Sciatic nerve (tissue), 2 donors: ENCODE measurements around the gene HOXA10. TPM values are rescaled to one million over a fixed set of nuclear protein-coding genes. Genes with fewer than 3 reads are reported as not detected.
A peak's percentile ranks its signal among the peaks of the same experiment; 100 is the strongest.

Experiments used
- ATAC-seq: fragments of 200-7000 bp; cut with Tn5 transposase; one replicate; pipeline ENCODE4 v1.9.1; 2020; ENCODE audit warnings: mild to moderate bottlenecking, moderate library complexity
- DNase-seq: peaks from one replicate; pipeline ENCODE4 v3.0.0-alpha.2; 2020; ENCODE audit warnings: low spot score
- intact Hi-C: fragments of 100-400 bp; cut with DNase I; formaldehyde crosslinking; loops from one replicate; pipeline ENCODE4 v1.14.2; 2022
- total RNA-seq: library from RNA; stranded (reverse); fragmentation: NEBNext Ultra II Directional; extraction: Animal tissue kit (Norgen Biotek cat#: 25700); gene quantifications from one replicate; pipeline ENCODE4 v1.2.1, GENCODE V29; 2021
- donor health status: DM: no; HTN: no; CAD: no.
- donor health status: DM: no; HTN: no; CAD: no.

HOXA10 gene
- total RNA-seq, 1 donor from 2014 or later, result 11.2 TPM

DNA sequence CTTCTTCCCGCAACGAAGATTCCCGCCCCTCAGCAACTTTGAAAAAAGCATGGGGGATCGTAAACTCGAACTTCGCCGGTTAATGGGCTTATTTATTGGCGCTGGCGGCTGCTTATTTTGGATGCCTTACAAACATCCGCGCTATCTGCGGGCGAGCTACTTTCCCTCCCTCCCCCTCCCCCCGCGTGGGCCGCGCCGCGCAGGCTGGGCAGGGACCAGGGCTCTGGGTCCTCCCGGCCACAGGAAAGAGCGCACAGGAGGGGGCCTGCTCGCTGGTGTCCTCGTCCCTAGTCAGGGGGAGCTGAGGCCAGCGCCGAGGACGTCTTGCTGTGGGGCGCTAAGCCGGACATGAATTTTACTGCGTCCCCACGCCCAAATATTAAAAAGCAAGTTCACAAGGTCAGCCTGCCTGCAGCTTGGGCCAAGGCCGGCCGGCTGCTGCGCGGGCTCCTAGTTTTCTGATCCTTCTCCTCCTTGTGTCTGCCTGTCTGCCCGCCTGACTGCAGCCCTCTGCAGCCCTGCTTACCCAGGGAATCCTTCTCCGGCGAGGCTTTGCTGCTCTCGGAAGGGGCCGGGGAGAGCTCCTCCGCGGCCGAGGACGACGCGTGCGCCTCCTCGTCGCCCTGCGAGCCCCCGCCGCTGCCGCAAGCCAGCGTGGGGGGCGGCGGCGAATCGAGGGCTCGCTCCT is 1.2 kb downstream of the HOXA10 start:
- peak; percentile 91 for DNase-seq
- ATAC-seq, result peak; percentile 78
- intact Hi-C loops, result no loop called here

DNA sequence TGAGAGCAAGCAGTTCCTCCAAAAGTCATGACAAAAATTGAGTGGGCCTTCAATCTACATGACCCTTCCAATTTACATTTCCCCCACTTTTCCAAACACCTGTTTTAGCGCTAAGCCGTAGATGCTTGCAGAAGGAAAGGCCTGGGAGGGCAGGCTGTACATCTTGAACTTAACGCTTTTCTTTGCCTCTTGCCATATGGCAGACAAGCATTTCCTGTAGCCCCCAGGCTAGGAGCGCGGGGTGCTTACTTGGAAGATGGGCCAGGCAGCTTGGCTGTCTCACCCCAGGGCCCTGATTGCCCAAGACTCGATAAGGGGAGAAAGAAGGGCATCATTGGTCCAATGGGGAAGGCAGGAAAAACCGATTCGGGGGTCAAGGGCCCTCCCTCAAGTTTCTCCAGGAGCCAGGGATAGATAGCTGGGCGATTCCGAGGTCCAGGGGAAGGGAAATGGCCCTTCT is 1.8 kb downstream of the HOXA10 start:
- intact Hi-C loops, result no loop called here
- ATAC-seq, result peak; percentile 0
- DNase-seq, result peak; percentile 59

DNA sequence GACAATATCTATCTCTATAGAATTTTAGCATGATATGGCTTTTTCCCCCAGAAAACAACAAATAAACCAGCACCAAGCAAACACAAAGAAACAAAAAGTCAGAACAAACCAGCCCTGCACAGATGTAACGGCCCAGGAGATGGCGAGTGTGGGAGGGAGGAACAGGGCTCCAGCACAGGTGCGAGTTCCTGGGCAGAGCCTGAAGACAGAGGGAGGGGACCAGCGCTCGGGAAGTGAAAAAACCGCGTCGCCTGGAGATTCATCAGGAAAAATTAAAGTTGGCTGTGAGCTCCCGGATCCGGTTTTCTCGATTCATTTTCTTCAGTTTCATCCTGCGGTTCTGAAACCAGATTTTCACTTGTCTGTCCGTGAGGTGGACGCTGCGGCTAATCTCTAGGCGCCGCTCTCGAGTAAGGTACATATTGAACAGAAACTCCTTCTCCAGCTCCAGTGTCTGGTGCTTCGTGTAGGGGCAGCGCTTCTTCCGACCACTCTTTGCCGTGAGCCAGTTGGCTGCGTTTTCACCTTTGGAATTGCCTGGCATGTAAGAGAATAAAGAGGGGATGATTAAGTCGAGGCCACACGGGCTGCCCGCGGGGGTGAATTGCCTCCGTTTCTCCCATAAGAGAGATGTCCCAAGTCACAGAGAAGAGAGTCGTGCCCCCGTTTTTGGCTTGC is 2.3 kb downstream of the HOXA10 start:
- intact Hi-C loops, result no loop called here
- DNase-seq (peak; percentile 59), ATAC-seq (no peak)

DNA sequence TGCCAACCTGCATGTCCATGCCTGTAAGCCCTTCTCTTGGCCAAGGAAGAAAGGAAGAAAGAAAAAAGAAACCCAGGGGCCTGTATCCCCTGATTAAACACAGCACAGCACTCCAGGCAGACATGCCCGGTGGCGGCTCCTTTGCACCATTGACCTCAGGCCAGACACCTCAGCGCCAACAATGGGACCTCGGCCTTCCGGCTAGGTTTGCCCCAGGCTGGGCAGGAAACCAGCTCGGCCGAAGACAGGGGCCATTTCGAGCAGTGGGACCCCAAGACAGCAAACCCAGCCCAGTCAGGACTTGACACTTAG is 2.8 kb downstream of the HOXA10 start:
- intact Hi-C loops, result no loop called here
- ATAC-seq (no peak), DNase-seq (peak; percentile 59)

DNA sequence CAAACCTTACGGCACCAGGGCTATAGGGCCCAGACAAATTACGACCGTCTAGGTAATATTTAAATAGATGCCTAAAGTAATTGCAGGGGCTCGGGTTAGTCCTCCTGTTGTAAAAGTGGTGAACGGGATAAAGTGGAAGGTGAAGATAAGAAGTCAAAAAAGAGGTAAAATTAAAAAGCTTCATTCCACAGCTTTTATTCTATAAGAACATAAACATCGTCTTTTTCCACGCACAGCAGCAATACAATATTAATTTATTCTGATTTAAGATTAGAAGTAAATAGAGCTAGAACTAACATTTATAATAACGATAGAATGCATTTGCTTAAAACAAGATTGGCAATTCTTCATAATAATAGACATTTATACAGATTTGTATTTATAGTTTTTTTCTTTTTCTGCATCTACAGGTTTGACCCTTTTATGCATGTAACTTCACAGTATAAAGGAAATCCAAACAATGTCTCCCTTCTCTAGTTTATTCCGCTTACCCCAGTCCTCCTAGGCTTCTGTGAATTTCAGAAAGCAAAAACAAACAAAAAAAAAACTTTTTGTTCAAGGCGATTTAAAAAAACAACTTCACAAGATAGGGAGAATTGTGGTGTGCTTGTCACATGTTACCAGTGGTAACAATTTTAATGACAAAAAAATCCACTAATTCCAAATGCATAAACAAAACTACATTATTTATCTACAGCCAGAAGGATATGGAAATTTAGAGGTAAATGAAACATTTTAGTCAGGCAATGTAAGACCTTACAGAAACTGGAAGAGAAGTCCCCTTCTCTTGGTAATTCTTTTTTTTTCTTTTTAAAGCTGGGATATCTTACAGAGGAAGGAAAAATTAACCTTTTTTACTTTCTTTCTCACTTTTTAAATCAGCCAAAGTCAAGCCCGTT is 3.4 kb downstream of the HOXA10 start:
- ATAC-seq (no peak), DNase-seq (no peak)
- intact Hi-C loops, result no loop called here

DNA sequence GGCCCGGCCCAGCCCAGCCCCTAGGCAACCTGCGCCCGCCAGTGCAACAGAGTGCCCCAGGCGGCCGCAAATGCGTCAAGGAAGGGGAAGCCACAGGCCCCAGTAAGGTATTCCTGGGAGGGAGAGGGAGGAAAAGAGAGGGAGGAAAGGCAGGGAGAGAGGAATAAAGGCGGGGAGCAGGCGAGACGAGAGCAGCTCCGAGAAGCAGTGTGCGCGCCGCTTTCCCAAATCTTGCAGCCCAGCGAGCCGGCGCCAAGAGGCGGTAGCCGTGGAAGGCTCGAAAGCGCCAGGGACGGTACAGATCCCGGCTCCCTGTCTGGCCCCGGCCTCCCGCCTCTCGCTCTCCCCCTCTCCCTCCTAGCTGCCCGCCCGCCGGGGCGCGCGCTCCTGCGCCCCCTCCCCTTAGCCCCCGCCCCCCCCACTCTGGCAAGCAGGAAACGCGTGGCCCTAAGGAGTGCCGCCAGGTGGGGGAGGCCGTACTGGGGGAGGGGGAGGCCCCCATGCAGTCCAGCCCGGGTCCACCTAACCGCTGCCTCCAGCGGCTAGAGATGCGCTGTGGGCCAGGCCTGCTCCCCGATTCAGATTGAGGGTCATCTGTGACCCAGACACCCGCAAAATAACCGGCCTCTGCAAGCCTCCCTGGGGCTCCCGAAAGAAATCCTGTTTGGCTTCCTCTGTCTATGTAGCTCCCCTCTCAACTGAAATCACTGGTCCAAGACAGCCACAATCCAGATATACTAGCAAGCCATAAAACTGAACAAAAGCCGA is 4.3 kb downstream of the HOXA10 start:
- intact Hi-C loops, result no loop called here
- ATAC-seq, result no peak
- DNase-seq, result peak; percentile 63

DNA sequence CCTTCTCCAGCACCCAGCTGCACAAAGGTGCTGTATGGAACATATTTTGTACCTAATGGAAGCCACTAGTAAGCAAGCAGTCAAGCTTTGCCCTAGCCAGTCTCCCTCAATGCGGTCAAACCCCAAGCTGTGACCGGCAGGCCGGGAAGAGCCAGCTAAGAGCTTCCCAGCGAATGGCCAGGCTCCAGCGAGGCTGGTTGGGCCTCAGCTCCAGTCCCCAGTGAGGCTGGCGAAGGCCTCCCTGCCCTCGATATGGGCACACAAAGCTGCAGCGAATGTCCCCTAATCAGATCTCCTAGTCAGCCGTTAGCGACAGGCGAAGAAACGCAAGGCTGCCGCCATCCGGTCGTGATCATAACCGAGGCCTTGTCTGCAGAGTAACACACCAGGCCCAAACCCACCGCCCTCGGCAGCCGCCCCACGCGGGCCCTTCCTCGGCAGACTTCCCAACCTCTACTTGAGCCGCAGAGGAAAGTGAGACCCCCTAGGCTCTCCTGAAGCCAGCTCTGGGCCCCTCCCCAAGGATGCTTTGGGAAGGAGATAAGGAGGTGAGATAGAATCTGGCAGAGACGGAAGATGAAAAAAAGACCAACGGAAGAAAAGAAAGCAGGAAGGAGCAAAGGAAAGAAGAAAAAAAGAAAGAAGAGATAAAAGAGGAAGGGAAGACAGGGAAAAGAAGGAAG is 5.7 kb downstream of the HOXA10 start:
- DNase-seq (peak; percentile 82), ATAC-seq (peak; percentile 17)
- intact Hi-C loops, result no loop called here

DNA sequence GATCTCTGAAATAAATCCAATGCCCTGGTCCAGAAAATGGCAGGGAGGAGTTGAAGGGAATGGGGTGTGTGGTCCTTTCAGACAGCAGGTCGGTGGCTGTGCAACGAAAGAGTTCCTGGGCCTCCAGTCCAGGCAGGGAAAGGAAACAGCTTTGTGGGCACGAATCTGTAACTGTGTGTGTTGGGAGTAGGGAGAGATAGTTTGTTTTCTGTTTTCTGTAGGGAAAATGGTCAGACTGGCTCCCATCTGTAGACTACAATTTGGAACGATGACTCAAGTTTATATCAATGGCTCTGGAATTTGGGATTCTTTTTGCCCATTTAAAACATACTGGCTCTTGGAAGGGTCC is 6.2 kb downstream of the HOXA10 start:
- intact Hi-C loops, result no loop called here
- no peak for DNase-seq
- no peak for ATAC-seq

DNA sequence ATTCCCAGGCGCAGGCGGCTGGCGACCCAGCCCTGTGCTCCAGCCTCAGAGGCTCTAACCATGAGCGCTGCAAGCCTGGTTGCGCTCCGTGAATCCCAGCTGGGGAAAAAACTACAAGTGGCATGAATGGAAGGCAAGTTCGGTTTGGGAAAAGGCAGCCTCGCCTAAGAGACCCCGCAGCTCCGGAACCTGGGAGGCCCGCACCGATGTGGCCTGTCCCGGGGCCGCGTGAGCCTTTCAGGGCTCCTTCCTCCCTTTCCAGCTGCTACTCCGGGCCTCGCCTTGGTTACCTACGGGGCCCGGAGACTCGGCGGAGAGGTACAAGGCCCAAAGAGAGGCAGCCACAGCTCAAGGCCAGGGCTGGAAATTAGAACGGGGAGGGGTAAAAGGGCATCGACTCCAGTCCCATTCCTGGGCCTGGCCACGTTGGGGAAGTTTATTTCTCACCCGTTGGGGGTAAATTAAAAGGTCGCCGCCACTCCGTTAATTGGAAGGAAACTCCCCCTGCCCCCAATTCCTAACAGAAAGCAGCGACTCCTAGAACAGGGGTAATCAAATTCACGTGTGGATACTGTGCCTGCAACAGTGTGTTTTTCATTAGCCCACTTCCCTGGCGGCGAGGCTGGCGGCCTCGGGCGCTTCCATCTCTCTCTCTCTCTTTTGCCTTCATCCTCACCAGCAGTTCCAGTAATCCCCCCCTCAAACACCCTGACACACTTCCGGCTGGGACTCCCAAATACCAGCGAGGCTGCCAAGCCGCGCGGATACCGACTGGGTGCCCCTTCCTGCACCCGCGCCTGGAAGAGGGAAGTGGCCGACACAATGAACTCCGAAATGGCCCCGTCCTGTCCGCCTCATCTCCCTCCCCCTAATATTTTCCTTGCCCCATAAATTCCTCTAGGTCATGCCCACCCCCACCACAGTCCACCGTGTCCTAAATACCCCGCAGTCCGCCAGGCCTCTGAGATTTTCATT is 7.3 kb downstream of the HOXA10 start:
- DNase-seq, result peak; percentile 61
- ATAC-seq, result no peak
- intact Hi-C loops, result no loop called here

DNA sequence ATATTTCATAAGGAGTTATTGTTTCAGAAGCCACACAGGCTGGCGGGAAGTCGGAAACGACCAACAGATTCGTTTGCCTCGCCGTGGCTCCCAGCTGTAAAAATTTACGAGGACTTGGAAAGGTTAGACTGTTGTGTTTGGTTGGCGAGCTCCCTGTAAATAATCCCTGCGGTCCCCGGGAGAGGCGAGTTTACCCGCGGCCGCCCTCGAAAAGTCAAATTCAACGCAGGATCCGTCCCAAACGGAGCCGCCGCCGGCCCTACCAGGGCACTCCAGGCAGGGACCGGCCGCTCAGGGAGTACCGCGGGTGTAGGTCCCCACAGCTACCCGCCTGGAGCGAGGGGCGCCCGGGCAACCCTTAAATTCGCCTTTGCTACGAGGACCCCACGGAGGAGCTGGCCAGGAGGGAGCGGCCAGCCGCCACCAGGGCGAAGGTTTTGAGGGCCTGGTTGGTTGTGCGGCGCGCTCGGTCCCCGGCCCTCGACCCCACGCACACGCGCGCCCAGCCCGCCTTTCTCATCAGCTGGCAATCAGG is 8.1 kb downstream of the HOXA10 start:
- intact Hi-C loops, result no loop called here

DNA sequence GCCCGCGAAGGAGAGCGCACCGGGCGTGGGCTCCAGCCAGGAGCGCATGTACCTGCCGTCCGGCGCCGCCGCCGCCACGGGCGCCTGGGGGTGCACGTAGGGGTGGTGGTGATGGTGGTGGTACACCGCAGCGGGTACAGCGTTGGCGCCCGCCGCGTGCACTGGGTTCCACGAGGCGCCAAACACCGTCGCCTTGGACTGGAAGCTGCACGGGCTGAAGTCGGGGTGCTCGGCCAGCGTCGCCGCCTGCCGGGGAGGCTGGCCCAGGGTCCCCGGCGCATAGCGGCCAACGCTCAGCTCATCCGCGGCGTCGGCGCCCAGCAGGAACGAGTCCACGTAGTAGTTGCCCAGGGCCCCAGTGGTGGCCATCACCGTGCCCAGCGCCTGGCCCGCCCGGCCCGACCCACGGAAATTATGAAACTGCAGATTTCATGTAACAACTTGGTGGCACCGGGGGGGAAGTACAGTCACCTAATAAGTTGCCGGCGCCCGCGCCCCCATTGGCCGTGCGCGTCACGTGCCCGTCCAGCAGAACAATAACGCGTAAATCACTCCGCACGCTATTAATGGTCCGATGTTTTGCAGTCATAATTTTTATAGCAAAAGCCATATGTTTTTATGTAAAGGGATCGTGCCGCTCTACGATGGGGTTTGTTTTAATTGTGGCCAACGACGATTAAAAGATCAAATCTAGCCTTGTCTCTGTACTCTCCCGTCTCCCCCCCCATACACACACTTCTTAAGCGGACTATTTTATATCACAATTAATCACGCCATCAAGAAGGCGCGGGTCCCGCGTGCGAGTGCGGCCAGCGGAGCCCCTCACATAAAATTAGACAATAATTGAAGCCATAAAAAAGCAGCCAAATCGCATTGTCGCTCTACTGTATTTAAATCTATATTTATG is 8.8 kb downstream of the HOXA10 start, which contains the start of gene HOXA9:
HOXA9 (minus strand) TSS at position 449 of the 907 bp plus-strand sequence; CDS start at position 369, 80 bp downstream.
- intact Hi-C loops, result no loop called here
- peak; percentile 68 for ATAC-seq
- DNase-seq, result peak; percentile 89

More for the DNA sequence above, 8.1 kb downstream of the HOXA10 start:
- ATAC-seq (peak; percentile 11), DNase-seq (peak; percentile 72)

DNA sequence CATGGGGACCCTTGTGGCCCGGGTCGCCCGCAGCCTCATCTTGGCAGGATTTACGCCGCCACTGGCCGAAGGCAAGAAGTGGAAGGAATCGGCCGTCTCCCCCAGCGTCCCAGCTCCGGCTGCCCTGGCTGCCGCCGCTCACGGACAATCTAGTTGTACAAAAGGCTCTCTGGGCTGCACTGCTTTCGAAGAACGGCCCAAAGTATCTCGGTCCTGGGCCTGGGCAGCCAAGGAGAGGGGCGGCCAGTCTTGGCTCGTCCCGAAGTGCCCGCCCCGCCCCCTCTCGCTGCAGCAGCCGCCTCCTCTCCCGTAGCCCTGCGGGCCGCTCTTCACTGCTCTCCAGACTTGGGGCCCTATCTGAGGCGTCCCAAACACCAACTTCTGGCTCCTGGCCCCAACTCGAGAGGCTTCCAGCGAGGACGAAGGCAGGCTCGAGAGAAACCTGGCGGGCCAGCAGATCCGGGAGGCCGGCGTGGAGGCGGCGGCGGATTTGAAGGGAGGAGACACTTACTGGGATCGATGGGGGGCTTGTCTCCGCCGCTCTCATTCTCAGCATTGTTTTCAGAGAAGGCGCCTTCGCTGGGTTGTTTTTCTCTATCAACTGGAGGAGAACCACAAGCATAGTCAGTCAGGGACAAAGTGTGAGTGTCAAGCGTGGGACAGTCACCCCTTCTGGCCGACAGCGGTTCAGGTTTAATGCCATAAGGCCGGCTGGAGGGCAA is 9.6 kb downstream of the HOXA10 start:
- peak; percentile 9 for ATAC-seq
- DNase-seq, result peak; percentile 73
- intact Hi-C loops, result no loop called here

DNA sequence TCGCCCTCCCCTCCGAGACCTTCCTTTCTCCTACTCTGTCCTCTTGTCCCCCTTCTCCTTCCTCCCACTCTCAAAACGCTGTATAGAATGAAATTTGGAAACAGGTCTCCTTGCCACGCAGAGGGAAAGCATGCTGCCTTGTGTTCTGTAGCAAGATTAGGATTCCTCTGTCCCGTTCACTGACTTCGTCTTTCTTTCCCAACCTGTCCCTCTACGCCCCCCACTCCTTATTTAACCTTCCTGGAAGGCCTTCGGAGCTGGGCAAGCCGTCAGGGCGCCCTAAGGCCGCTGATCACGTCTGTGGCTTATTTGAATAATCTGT is 10.1 kb downstream of the HOXA10 start:
- DNase-seq, result no peak
- intact Hi-C loops, result no loop called here
- ATAC-seq, result no peak

DNA sequence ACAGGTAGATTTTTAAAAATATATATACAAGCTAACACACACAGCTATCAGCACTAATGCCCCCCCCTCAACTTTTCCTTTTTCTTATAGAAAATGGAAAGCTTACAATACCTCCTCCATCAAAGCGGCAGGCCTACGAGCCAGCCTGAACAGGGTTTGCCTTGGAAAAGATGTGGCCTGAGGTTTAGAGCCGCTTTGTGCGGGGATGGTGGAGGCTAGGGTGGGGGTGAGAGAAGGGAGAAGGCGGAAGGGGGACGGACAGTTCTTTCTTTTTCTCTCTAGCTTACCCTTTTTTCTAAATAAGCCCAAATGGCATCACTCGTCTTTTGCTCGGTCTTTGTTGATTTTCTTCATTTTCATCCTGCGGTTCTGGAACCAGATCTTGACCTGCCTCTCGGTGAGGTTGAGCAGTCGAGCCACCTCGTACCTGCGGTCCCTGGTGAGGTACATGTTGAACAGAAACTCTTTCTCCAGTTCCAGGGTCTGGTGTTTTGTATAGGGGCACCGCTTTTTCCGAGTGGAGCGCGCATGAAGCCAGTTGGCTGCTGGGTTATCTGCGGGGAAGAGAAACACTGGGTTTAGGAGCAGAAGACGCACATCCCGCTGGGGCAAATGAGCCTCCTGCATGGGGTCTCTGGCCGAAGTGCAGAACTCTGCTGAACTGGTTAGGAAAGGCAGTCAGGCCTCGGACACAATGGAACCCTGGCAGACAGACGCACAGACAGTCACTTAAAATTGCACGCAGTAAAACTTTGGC is 10.7 kb downstream of the HOXA10 start:
- DNase-seq (peak; percentile 51), ATAC-seq (no peak)
- intact Hi-C loops, result no loop called here
